GM06990 (cell line): ENCODE results near the gene CTTNBP2.

Experiments used
- DNase-seq: peaks from one replicate; pipeline ENCODE4 v3.0.0-alpha.2; 2011; ENCODE audit not compliant: insufficient read length; ENCODE audit errors: extremely low read depth
- H3K27me3 ChIP-seq: replicated peaks from 2 replicates; pipeline ENCODE4 v1.6.0; 2011; ENCODE audit warnings: low read length; ENCODE audit not compliant: control insufficient read depth, insufficient read depth
- H3K36me3 ChIP-seq: 2 replicates; pipeline ENCODE4 v1.5.1; 2011; ENCODE audit warnings: low read length; ENCODE audit not compliant: control insufficient read depth, insufficient read depth
- H3K4me3 ChIP-seq: replicated peaks from 2 replicates; pipeline ENCODE4 v1.5.1; 2011; ENCODE audit warnings: low read depth, mild to moderate bottlenecking, control low read depth, low read length
- CTCF ChIP-seq: IDR thresholded peaks from 2 replicates; pipeline ENCODE4 v1.5.1; 2011; ENCODE audit warnings: low read length, control low read depth, mild to moderate bottlenecking, inconsistent platforms; ENCODE audit not compliant: insufficient read depth, poor library complexity, severe bottlenecking

The CTTNBP2 gene

GRCh38 chr7:117774943-117775342, 98.3 kb downstream of the CTTNBP2 start:
- Histone ChIP-seq H3K27me3 (no peaks in the 10 kb centered on the region), H3K4me3 (no peak overlapping the region), H3K36me3 (no peaks in the 10 kb centered on the region)
- TF ChIP-seq CTCF: no peak
- DNase-seq: no peak

- no peak for DNase-seq
- no peaks in the 10 kb centered on the region for H3K27me3 ChIP-seq
- H3K4me3 ChIP-seq: no peak overlapping the region
- H3K36me3 ChIP-seq: no peaks in the 10 kb centered on the region
- TF ChIP-seq CTCF: no peak
These were observed 100.8 kb downstream of the CTTNBP2 start for GRCh38 chr7:117772421-117772820.

GRCh38 chr7:117771756-117772155, 101.5 kb downstream of the CTTNBP2 start:
- TF ChIP-seq CTCF: no peak
- Histone ChIP-seq H3K36me3 (no peaks in the 10 kb centered on the region), H3K27me3 (no peaks in the 10 kb centered on the region), H3K4me3 (no peak overlapping the region)
- no peak for DNase-seq

GRCh38 chr7:117769085-117769484, 104.2 kb downstream of the CTTNBP2 start:
- Histone ChIP-seq H3K36me3 (no peaks in the 10 kb centered on the region), H3K4me3 (no peak overlapping the region), H3K27me3 (no peaks in the 10 kb centered on the region)
- no peak for DNase-seq
- no peak for TF ChIP-seq CTCF

GRCh38 chr7:117767951-117768350, 105.3 kb downstream of the CTTNBP2 start:
- no peaks in the 10 kb centered on the region for H3K36me3 ChIP-seq
- TF ChIP-seq CTCF: no peak
- no peaks in the 10 kb centered on the region for H3K27me3 ChIP-seq
- DNase-seq: no peak
- H3K4me3 ChIP-seq: no peak overlapping the region

- TF ChIP-seq CTCF: no peak
- Histone ChIP-seq H3K36me3 (no peaks in the 10 kb centered on the region), H3K4me3 (no peak overlapping the region), H3K27me3 (peaks cover 3% of the 10 kb centered on the region; the same call in 1 of the 2 replicates)
- no peak for DNase-seq
These were observed 106.3 kb downstream of the CTTNBP2 start for GRCh38 chr7:117766913-117767312.
